Left colon (tissue), 2 donors: ENCODE data around the gene ARHGEF7. TPM values are rescaled to one million over a fixed set of nuclear protein-coding genes. Genes with fewer than 3 reads are reported as not detected.
"Not testable (repeated sequence)": the region's sequence is repeated elsewhere in the genome, so short reads cannot be mapped to it uniquely, and the experiment has no call there.

Experiments used
- ATAC-seq: fragments of 200-7000 bp; cut with Tn5 transposase; one replicate; pipeline ENCODE4 v1.9.1; 2020; ENCODE audit warnings: mild to moderate bottlenecking, moderate library complexity
- DNase-seq, 2 donors: peaks; one replicate each; pipeline ENCODE4 v3.0.0-alpha.2; 2020
- intact Hi-C, 2 donors: fragments of 100-400 bp; cut with DNase I in 1 of 2; cut with micrococcal nuclease in 1 of 2; formaldehyde crosslinking; loops; one replicate each; pipeline versions ENCODE4 v1.11.2 to v1.14.0; 2022; cut with DNase I, micrococcal nuclease
- total RNA-seq, 2 donors: library from RNA; stranded (reverse); fragmentation: NEBNext Ultra II Directional; extraction: Animal tissue kit (Norgen Biotek cat#: 25700); gene quantifications; one replicate each; pipeline ENCODE4 v1.2.1, GENCODE V29; 2021
- donor health status: DM: no; HTN: no; CAD: no.
- donor health status: DM: yes; HTN: yes; CAD: no.

ARHGEF7 gene
- total RNA-seq, 2 donors from 2014 or later: 53.0 to 53.5 TPM

DNA sequence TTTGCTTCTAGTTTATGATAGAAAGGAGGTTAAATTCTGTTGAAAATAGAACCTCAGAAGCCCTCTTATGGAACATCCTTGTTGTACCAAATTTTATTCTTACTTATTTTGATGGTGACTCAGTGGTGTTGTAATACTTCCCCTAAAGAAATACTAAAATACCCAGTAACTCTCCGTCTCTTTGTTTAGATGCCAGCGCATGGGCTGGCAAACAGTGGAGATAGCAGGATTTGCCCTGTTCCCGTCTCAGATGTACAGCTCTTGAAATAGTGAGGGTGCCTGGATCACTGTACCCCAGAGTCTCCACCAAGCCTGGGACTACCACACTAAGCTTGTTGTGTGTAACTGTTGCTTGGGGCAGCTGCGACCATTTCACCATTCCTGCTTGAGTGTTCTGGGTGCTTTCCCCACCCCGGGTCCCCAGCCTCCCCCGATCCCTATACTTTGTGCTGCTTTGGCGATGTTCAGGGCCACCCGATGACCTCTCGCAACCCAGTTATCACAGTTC lies 138.3 kb downstream of the ARHGEF7 start:
- DNase-seq (no peak), ATAC-seq (no peak)
- intact Hi-C loops: no loop called here

GRCh38 chr13:111255228-111255790 lies 140.2 kb downstream of the ARHGEF7 start:
- DNase-seq: no peak
- no peak for ATAC-seq
- intact Hi-C loops: no loop called here

DNA sequence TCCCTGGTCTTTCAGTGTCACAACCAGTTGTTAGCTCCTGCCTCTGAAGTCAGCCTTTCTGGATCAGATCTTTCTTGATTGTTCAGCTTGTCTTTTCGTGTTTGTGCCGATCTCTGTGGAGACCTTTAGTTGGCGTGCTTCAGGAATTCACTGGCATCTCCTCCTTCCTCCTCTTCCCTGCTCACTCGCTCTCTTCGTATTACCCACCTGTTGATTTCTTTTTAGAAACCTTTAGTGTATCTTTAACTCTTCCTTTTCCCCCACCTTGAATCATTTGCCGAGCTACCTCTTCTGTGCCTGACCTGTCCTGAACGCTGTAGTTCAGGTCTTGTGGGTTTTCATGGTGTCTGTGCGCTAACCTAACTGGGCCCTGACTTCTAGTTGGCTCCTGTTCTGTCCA lies 141.3 kb downstream of the ARHGEF7 start:
- intact Hi-C loops: no loop called here
- DNase-seq (no peak), ATAC-seq (no peak)

- intact Hi-C loops: no loop called here
- ATAC-seq (no peak), DNase-seq (no peak)
Observed at GRCh38 chr13:111256946-111257345, 141.8 kb downstream of the ARHGEF7 start.

DNA sequence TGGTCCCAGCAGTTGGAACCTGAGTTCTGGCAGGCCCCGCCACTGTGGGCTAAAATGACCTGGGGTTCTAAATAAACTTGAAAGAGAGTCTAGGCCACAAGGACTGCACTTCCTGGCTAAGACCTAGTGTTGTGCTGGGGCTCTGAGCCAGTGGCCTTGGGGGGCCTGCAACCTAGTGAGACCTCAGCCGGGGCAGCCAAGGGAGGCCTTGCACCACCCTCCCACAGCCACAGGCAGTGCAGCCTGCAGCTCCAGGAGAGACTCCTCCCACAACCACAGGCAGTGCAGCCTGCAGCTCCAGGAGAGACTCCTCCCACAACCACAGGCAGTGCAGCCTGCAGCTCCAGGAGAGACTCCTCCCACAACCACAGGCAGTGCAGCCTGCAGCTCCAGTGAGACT lies 142.8 kb downstream of the ARHGEF7 start:
- intact Hi-C loops, DNase-seq, ATAC-seq: not testable (repeated sequence)

GRCh38 chr13:111258637-111259036 lies 143.5 kb downstream of the ARHGEF7 start:
- ATAC-seq (no peak), DNase-seq (no peak)
- intact Hi-C loops: no loop called here

GRCh38 chr13:111259058-111259457 lies 143.9 kb downstream of the ARHGEF7 start:
- DNase-seq: no peak
- intact Hi-C loops: no loop called here

GRCh38 chr13:111261326-111261725 lies 146.2 kb downstream of the ARHGEF7 start:
- DNase-seq (no peak), ATAC-seq (no peak)
- intact Hi-C loops: no loop called here

More at GRCh38 chr13:111259058-111259457, 143.9 kb downstream of the ARHGEF7 start:
- no peak for ATAC-seq

DNA sequence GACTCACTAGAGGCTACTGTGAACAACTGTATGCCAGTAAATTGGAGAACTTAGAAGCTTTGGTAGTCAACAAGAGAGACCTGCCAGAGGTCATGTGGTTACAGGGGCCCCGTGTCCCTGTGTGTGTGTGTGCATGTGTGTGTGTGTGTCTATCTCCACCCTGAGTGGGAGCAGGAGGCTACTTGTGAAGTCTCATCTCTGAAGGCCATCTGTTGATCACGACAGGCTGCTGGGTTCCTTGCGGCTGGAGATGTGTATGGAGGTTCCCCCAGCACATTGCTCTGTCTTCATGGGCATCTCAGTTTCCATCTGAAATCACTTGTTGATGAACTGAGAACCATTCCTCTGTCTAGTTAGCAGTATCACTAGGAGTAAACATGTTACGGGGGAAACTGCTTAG lies 147.2 kb downstream of the ARHGEF7 start:
- no peak for ATAC-seq
- intact Hi-C loops: no loop called here
- no peak for DNase-seq

- no peak for ATAC-seq
- intact Hi-C loops: no loop called here
- DNase-seq: no peak
Observed at GRCh38 chr13:111262715-111263114, 147.6 kb downstream of the ARHGEF7 start.

DNA sequence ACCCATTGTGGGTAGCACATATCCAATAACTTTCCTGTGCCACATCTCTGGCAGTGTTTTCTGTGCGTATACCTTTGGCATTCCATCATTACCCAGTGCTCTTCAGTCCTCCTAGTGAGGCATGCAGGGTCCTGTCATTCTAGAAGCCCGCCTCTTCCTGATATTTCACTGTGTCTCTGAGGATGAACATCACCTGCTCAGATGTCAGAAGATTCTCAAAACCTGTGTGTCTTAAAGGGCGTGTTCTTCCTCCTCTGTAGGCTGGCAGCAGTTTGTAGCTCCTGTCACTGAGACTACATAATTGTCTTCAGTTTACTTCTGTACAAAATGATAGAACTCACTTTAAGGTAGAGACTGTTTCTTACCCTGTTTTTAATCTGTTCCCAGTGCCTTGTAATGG lies 148.5 kb downstream of the ARHGEF7 start:
- intact Hi-C loops: no loop called here
- ATAC-seq: no peak
- no peak for DNase-seq

- intact Hi-C loops: no loop called here
- ATAC-seq (no peak), DNase-seq (no peak)
Observed at GRCh38 chr13:111265006-111265700, 150.0 kb downstream of the ARHGEF7 start.

DNA sequence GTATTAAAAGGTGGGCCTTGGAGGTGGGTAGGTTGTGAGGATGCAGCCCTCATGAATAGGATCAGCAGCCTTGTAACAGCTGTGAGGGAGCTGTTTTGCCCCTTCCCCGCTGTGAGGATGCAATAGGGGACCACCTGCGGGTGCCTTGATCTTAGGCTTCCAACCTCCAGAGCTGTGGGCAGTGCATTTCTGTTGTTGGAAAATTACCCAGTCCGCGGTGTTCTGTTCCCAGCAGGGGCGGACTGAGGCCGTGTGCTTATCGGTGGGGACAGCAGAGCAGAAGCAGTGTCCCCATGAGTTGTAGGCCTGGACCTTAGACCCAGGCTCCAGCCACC lies 150.6 kb downstream of the ARHGEF7 start:
- ATAC-seq (no peak), DNase-seq (no peak)
- intact Hi-C loops: no loop called here

- no peak for ATAC-seq
- intact Hi-C loops: no loop called here
- no peak for DNase-seq
Observed at GRCh38 chr13:111267205-111267604, 152.1 kb downstream of the ARHGEF7 start.

DNA sequence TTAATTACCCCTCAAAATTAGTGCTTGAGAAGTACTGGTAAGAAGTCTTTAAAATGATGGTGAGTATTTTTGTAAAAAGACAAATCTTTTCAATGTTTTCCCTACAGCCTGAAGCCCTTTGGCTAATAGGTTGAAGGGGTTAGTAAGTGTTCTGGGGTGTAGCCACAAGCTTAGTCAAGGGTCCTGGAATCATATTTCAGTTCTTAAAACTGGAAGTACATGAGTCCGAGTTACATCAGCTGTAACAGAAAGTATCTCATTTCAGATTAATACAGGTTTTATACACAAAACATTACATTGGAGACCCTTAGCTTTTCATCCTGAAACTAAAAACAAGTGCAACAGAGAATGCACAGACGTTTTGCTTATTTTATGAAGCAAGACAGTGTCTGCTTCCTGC lies 152.7 kb downstream of the ARHGEF7 start:
- ATAC-seq (no peak), DNase-seq (no peak)
- intact Hi-C loops: no loop called here

DNA sequence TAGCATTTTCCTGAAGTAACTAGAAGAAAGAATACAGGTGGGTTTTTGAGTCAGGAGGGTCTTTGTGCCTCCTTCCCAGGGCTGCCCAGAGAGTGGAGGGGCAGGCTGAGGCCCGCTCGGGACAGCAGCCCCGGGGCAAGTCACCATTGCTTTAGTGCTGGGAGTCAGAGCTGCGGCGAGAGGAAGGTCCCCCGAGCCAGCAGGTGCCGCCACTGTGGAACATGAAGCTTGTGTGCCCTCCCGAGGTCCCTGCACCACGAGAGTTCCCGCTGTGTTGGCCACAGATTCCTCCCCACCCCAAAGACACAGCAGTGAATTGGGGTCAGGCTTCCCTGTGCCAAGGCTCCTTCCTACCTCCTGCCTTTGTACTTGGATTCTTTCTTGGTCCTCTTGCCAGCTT lies 154.4 kb downstream of the ARHGEF7 start:
- intact Hi-C loops: no loop called here
- DNase-seq (no peak), ATAC-seq (no peak)

GRCh38 chr13:111270126-111270525 lies 155.0 kb downstream of the ARHGEF7 start:
- ATAC-seq (no peak), DNase-seq (no peak)
- intact Hi-C loops: no loop called here

DNA sequence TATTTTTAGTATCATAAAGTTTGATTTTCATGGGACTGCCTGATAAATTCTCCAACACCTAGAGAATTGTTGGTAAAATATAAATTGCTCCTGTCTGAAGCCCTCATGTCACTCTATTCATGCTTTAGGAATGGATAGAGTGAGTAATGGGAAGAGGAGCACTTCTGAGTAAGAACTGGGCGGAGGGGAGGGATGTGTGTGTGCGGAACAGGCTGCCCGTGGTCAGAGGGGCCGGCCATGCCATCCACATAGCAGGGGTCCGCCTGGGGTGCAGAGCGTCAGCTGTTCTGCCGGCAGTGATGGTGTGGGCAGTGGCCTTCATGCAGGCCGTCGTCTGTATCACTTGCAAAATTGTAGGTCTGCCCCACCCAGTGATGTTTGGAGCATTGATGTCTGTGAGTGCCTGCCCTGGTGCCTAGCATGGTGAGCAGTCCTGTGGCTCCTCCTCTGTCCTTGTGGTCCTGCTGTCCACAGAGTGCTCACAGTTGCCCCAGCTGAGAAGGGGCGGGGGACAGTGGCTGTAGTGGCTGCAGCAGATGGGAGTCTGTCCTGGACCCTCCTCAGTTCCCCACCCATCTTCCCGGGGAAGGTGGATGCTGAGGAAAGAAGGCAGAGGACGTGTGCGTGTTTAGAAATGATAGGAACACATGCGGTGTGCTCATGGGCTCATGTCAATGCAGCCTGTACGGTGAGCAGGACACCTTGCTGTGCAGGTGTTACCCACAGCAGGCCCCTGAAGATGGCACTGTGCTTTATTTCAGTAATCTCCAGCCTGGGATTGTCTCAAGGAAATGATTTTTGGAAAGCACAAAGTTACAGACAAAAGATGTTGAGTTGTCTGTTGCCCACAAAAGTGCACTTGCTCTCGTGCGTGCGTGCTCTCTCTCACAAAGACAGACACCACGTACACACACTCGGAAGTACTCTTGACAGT lies 155.9 kb downstream of the ARHGEF7 start:
- intact Hi-C loops: no loop called here
- no peak for ATAC-seq
- no peak for DNase-seq

DNA sequence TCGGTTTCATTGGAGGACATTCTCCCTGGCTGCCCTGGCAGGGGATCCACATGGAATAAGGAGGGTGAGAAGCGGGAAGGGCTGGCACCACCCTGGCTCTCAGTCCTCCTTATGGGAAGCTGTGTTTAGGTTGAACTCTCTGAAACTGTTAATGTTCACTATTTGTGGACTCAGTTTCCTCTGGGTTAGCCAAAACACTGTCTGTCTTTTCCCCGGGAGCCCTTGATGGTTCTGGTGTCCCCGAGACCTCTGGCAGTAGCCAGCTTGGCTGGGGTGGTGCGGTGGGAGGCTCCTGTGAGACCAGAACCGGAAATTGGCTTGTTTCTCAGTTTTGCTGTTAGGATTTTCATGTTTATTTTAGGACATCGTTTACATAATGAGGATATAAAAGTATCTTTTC lies 157.0 kb downstream of the ARHGEF7 start:
- no peak for DNase-seq
- no peak for ATAC-seq
- intact Hi-C loops: no loop called here

DNA sequence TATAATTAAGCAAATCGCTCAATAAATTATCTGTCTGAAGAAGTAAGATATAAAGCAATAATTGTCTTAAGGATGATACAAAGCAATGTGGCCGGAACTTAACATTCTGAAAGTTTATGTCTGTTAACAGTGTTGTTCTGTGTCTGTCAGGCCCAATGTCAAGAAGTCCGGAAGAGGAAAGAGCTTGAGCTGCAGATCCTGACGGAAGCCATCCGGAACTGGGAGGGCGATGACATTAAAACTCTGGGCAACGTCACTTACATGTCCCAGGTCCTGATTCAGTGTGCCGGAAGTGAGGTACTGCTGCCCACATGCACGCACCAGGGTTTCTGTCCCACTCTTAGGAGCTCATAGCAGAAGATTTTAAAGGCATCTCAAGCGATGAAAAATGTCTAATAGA lies 160.3 kb downstream of the ARHGEF7 start:
- DNase-seq: no peak
- ATAC-seq: no peak
- intact Hi-C loops: no loop called here
